Fibroblast of skin of back (primary cell): ENCODE measurements around the gene ASAP3. TPM values are rescaled to one million over a fixed set of nuclear protein-coding genes. Genes with fewer than 3 reads are reported as not detected.
A peak's percentile ranks its signal among the peaks of the same experiment; 100 is the strongest.

Experiments
- DNase-seq: peaks from one replicate; pipeline ENCODE4 v3.0.0-alpha.2; 2013
- polyA plus RNA-seq, 2 experiments: library from polyadenylated mRNA; unstranded; fragments of 120-200 nt; gene quantifications; one replicate each; pipeline ENCODE4 v1.2.1, GENCODE V29; 2013; ENCODE audit not compliant: insufficient read length in 2 of 2

Gene ASAP3
- 14.2 TPM for polyA plus RNA-seq (2013, experiment 1 of 2; ENCODE audit: insufficient read length)
- polyA plus RNA-seq (2013, experiment 2 of 2; ENCODE audit: insufficient read length): 19.9 TPM

DNA sequence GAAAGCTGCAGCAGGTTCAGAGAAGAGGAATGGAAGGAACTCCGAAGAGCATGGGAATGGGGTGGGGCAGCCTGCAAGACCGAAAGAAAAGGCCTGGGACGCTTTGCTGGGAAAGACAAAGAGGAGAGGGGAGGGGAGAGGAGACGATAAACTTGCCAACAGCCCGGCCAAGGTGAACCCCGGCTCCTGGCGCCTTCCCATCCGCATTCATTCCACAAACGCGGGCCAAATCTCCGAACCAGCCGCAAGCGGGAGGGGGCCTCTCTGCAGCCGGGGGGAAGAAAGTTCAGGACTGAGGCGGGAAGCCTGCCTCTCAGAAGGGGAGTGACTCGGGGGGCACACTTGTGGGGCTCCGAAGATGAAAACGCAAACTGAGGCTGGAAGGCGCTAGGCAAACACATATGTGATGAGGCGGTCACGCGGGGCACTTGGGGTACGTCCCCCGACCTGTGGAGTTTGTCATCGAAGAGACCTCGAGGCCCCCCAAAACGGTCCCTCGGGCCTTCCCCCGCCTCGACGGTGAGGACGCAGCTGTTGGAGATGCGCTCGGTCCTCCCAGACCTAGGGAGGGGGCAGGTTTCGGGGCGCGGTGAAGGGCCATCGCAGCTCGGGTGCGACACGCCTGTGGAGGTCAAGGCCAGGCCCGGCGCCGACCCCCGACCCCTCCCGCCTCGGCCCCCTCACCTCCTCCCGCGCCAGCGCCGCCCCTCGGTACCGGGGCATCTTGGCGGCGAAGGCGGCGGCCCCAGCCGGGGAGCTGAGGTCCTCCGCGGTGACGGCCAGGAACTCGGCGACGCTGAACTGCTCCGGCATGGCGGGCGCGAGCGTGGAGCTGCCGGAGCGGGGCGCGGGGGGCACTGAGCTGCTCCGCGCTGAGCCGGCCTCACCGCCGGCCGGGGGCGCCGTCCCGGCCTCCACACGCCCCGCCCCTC lies at the start of gene ASAP3:
Gene ASAP3 (minus strand): TSS at position 859 of the 932 bp plus-strand sequence. CDS start 46 bp downstream, at position 813.
- DNase-seq: peak; percentile 47

DNA sequence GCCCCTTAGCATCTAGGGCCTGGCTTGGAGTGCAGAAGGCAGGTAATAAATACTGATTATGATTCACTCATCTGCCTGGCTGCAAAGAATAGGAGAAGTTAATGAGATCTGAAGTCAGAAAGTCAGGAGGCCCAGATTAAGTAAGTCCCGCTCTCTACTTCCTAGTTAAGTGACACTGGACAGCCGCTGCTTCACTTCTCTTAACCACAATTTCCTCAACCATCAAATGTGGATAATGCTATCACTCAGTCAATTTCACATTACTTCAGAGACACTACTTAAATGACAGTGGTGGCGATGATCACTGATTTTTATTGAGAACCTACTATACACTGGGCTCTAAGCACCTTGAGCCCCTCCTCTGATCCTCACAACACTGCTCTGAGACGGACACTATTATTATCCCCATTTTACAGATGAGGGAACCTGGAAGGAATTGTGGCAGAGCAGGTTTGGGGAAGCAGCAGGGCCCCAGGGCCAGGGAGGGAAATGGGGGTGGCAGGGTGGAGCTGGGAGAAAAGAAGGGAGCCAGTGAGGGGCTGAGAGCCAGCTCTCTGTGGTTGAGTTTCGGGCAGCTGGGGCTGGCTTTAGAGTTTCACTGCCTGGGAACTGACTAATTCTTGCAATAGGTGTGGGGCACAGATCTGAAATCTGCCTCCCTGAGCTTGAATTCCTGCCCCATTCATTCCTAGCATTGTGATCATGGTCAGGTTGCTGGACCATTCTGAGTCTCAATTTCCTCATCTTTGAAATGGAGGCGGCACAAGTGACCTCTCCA lies 49.5 kb upstream of the ASAP3 start:
- DNase-seq: no peak

DNA sequence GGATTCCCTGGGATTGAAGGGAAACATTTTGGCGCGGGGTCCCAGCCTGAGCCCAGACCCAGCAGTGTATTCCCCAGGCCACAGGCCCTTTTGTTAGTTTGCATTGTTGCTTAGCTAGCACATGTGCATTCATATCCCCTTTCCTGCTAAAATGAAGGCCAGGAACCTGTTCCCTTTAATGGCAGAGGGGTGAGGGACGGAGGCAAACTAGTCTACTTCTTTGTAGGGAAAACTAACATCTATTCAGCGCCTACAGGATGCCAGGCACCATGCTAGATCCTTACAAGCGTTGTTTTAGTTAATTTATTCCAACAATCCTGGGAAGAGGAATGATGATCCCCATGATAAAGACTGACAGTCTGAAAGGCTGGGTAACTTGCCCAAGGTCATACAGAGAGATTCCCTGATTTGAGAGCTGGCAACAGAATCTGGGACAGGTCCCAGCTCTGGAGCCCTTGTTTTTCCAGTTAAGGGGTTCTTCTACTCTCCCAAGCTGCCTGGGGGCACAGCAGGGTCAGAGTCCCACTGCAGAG lies 47.6 kb upstream of the ASAP3 start:
- DNase-seq: no peak

DNA sequence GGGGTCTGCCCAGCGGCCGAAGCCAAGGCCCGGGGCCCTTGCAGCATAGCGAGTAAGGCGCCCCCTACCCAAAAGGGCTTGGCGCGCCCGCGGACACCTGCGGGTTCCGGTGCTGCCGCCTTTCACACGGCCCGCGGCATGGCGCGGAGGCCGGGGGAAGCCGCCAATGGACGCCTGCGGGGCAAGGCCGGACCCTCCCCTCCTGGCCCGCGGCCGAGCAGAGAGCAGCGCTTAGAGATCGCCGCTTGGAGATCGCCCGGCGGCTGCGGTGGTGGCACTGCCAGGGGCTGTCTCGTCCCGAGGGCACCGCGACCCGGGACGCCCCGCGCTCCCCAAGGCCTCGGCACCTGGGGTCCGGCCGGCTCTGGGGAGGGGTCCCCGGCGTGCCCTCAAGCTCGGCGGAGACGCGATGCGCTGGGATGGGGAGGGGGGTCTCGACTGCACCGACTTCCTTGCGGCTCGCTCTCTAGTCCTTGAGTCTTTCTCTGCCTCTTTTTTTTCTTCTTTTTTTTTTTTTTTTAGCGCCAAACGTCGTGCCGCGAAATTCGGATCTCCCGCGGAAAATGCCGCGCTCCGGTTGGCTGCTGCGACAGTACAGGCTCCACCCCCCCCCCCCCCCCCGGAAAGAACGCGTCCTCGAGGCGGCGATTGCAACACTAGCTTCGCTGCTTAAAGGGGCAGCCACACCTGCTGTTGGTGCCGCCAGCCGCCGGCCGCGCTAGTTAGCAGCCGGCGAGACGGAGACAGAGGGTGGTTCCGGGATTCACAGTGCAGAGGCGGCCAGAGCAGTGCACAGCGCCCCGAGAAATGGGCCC lies 47.0 kb upstream of the ASAP3 start, which contains the start of gene E2F2:
Gene E2F2 (minus strand): TSS at position 487 of the 815 bp plus-strand sequence. CDS start 440 bp downstream, at position 47.
- peak; percentile 83 for DNase-seq

DNA sequence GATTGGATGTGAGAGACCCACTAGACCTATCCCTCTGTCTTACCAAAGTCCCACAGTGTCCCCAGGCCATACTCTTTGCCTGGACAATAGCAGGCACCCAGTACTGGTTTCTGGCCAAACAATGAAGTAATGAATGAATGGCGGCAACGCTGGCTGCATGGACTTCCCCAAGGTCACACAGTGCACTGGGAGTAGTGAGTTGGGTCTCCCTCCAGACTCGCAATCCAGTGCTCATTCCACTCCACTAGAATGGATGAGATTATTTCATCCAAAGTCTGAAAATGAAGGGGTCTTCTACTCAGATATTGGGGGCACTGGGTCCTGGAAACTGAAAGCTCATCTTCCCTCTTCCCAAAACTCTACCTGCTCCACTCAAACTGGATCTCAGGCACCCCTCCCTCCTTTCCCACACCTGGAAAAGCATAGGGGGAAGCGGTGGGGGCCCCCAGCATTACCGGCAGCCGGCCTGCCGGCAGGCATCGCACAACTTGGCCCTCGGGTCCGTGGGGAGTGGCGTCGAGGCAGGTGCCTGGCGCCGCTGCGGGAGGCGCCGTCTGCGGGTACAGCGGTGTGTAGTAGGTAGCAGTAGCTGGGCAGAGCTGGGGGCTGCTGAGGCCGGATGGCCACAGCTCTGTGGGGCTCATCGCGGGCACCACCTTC lies 46.2 kb upstream of the ASAP3 start:
- no peak for DNase-seq

DNA sequence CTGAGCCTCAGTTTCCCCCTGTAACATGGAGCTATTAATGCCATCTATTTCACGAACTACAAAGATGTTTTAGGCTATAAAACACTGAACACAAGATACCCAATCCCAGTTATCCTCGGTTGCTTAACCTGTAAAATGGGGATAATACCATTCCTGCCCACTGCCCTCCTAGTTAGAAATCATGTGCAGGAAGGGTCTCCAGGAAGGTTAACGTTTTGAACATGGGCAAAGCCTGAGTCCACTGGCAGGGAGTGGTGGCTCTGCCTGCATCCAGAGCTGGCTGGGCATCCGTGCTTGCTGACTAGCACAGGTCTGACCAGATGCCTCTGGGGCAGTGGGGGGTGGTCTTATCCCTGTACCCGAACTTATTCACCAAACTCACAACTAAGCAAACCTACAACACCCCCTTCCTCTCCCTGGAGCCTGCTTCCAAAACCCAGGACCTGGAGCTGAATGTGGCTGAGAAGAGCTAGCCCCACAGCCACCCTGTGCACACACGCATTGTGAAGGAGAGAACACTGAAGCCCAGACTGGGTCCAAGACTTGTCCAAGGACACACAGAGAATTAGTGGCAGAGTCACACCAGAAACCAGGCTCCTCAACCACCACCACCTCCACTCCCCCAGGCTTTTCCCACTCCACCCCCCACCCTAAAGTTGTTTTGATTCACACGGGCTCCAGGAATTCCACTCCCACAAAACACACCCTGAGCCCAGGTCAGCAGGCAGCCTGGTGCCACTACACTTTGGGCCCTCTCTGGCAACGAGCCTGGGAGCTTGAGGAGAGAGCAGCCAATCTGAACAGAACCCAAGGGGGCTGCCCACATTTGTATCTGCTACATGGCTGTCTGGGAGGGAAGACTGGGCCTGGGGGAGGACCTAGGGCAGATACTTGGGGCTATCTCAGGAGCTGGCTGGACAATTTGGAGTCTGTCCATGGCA lies 45.4 kb upstream of the ASAP3 start:
- no peak for DNase-seq

DNA sequence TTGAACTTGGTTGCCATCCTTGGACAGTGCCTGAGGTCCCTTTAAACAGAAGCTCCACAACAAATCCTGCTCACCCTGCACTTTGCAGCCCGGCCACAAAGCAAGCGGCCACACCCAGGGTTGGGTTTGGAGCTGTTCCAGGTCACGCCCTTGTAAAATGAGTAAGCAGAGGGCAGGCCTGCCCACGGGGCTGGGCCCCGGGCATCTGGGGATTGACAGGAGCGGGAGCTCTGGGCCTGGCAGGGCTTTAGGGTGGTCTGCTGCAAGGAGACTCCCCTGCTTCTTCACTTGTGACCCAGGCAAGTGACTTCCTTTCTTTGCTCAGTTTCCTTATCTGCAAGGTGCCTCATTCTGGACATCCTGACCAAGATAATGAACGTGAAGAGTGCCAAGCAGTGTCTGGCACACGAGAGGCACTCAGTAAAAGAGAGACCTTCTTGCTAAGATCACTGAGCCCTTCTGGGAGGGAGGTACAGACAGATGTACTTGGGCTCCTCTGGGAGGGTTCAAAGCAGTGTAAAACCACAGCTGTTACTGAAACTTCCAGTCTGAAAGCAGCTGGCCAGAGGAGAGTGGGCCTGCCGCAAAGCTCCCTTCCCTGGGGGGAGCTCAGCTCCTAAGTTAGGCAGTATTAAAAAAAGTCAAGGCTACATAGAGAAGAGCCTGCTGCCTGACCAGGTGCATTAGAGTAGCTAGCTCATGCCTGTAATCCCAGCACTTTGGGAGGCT lies 44.4 kb upstream of the ASAP3 start:
- peak; percentile 81 for DNase-seq

DNA sequence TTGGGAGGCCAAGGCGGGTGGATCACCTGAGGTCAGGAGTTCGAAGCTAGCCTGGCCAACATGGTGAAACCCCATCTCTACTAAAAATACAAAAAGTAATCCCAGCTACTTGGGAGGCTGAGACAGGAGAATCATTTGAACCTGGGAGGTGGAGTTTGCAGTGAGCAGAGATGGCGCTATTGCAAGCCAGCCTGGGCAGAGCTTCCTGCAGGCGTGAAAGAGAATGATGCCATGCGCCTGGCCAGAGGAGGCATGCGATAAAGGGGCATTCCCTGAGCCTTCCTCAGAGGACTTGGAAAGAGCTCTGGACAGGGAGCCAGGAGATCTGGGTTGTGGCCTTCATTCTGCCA lies 43.9 kb upstream of the ASAP3 start:
- DNase-seq: no peak

DNA sequence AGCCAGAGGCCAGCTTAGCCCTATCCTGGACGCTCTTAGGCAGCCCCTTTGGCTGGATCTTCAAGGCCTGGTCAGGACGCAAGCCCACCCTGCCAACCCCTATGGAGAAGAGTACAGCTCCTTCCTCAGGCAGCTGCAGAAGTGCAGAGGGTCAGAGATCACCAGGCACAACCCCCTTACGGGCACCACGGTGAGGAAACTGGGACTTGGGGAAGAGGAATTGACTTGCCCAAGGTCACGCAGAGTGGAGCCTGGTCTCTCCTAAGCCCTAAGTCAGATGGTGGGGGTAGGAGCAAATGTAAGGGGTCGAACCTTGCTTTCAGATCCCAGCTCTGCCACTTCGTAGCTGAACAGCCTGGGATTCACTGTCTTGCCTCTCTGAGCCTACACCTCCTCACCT lies 43.4 kb upstream of the ASAP3 start:
- no peak for DNase-seq

DNA sequence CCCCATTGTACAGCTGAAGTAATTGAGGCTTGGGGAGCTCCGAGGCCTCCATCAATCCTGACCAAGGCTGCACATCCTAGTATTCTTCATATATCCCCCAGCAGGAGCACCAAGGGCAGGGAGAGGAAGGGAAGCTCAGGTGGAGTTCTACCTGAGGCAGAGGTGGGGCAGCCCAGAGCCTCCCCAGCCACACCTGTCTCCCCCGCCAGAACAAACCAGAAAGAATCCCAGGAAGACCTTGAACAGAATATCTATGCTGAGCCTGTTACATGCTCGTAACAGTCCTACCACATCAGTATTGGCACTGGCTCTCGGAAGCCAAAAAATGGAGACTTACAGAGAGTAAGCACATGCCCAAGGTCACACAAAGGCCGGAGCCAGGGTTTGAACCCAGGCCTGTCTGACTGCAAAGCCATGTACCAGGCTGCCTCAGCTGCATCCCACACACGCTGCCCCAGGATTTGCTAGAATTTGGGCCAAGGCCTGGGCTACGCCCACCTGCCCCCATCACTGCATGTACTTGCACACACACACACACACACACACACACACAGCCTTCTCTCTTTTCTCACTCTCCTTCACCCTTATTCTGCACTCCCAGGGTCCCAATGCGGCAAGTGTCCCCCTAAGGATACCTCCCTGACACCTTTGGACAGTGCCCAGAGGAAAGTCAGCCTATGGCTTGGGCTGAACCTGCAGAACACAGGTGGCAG lies 42.5 kb upstream of the ASAP3 start:
- no peak for DNase-seq

DNA sequence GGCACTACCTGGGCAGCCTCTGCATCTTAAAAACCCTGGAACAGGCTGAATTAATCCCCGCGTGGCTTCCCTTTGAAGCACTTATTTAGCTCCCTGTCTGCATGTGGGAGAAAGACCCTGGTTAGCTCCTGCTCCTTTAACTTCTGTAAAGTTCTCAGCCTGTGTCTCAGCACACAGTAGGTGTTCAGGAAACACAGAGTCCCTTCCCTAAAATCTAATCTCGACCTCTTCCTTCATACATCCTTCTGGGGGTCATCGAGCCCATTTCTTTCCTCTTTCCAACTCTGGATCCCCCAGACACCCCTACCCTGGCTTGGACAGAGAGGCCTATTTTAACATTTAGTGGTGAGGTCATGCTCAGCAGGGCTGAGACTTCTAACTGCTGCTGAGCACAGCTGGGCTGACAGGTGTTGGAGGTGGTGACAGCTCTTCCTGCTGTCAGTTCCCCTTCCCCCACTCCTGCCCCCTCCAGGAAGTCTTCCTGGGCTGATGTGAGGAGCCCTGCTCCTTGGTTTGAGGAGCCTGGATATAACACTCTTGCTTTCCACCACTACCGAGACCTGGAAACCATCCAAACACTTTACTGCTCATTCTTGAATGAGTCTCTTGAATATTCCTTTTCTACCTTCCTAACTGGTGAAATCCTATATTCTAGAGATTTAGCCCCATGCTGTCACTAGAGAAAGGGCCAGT lies 41.7 kb upstream of the ASAP3 start:
- DNase-seq: no peak

DNA sequence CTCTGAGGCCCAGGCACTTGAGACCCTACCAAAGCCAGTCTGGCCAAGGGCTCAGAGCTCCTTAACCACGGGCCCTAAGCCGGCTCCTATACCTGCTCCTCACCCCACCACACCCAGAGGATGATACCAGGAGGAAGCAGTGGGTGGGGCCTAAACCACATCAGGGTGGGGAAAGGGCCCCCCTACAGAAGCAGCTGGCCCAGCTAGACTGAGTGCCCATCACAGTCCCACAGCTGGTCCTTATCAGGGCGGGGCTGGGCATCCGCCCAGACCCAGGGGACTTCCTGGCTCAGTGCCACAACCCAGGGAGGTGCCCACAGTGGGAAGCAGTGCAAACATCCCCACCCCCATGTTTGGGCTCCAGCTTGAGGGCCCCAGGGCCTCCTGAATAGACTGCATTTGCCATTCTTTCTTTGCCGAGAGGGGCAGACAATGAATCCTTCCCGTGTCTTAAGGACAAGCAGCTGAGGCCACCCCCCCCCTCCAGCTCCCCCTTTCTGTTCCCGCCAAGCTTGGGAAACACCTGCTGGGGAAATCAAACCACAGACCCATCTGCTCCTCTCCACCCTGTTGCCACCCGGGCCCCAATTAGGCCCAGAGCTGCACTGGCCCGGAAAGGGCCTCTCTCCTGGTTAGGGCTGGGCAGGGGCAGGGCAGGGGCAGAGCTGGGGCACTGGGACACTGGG lies 40.9 kb upstream of the ASAP3 start:
- no peak for DNase-seq

DNA sequence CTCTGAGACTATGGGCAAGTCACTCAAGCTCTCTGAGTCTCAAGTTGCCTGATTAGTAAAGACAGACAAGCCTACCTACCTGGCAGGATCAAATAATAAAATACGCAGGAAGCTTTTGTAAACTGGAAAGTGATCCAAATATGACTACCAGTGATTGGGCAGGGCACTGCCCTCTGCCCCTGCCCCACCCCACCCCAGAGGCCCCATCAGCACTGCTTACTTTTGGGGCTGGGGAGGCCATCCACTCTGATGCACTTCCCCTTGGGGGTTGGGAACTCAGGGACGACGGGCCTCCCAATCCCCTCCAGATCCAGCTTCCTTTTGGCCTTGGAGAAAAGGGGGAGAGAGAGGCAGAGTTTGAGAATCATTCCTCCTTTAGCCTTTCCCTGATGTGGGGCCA lies 40.2 kb upstream of the ASAP3 start:
- no peak for DNase-seq

DNA sequence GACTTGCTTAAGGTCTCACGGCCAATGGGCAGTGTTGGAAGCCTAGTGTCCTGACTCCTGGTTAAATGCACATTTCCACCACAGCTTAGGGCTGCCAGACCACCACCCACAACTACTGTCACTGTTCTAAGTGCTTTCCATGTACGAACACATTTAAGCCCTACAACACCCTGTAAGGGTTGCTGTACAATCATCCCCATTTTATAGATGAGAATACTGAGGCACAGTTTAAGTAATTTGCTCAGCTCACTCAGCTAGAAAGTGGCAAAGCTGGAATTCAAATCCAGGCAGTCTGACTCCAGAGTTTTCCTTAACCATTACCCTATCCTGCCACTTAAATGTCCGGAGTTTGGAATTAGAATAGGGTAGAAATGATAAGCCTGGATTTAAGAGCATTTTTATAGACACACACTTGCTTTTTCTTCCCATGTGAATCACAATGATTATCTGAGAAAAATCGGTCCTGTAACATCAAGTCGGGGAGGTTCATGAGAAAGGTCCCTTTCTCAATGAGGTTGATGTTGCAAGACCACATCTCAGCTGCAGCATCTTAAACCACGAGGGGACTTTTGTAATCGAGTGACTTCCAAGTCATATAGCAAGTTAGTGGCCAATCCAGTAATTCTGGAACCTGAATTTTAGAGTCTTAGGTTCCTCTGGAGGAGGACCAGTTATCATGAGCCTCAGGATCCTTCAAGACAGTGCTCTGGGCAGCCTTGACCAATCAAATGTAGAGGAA lies 38.4 kb upstream of the ASAP3 start:
- no peak for DNase-seq

DNA sequence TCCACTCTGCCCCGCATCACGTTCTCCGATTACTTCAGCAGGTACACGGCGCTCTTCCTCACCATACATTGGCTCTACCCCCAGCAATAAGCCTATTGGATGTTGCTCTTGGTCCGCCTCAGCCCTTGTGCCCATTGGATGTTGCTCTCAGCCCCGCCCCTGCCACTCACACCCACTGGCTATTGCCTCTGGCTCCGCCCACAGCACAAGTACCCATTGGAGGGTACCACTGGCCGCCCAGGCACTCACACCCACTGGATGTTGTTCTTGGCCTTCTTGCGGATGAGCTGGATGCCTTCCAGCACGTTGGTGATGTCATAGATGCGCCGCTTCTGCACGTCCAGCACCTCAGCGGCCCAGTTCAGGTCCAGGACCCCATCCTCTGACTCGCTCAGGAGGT lies 37.6 kb upstream of the ASAP3 start:
- no peak for DNase-seq

DNA sequence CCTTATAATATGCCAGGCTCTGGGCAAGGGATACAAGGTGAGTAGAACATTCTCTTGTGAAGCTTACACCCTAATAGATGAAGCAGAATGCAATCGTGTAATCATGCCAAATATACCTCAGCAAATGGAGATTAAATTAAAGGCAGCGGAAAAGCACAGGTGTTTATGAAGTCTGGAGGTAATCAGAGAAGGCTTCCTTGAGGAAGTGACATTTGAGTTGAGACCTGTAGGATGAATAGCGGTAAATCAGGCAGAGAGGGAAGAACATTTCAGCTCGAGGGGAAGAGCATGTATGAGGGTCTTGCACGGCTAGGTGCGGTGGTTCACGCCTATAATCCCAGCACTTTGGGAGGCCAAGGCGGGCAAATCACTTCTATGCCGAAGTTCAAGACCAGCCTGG lies 33.6 kb upstream of the ASAP3 start:
- DNase-seq: no peak

DNA sequence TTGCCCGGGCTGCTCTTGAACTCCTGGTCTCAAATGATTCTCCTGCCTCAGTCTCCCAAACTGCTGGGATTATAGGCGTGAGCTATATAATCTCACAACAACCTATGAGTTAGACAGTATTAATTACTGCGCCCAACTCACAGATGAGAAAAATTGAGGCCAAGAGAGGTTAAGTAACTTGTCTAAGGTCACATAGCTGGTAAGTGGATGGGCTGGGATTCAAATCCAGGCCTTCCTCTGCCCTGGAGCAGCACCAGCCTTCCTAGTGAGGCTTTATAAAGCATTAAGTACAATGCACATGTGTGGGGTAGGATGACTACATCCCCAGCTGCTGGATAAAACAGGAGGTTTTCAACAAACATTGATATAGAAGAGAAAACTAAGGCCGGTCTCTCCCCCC lies 31.9 kb upstream of the ASAP3 start:
- no peak for DNase-seq
